Measurements from ENCODE around the gene SESN2.

Gene SESN2

DNA sequence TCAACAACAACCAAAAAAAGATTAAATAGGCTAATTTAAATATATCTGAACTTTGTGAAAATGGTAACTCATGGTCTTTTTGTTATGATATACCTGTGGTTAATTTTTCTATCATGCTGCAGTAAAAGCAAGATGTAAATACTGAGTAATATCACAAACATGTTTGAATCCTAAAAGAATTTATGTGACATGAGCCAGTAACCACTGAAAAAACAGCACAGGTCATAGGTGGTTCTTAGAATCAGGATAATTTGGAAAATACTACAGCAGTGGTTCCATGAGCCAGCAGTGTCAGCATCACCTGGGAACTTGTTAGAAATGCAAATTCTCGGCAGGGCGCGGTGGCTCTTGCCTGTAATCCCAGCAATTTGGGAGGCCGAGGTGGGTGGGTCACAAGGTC is 19.3 kb upstream of the SESN2 start:
- DNase-seq (ENCODE audit: insufficient read length), result no peak
- no peak for TF ChIP-seq POLR2AphosphoS5 (IDR thresholded peaks at IDR 0.05; ENCODE audit: low read depth, low read length)
- no peak for TF ChIP-seq TAF1 (IDR thresholded peaks at IDR 0.05; ENCODE audit: borderline replicate concordance, low read depth, low read length)
- TF ChIP-seq POLR2A (IDR thresholded peaks at IDR 0.05; ENCODE audit: low read depth, low read length), result no peak
- FAIRE-seq, result no peak

DNA sequence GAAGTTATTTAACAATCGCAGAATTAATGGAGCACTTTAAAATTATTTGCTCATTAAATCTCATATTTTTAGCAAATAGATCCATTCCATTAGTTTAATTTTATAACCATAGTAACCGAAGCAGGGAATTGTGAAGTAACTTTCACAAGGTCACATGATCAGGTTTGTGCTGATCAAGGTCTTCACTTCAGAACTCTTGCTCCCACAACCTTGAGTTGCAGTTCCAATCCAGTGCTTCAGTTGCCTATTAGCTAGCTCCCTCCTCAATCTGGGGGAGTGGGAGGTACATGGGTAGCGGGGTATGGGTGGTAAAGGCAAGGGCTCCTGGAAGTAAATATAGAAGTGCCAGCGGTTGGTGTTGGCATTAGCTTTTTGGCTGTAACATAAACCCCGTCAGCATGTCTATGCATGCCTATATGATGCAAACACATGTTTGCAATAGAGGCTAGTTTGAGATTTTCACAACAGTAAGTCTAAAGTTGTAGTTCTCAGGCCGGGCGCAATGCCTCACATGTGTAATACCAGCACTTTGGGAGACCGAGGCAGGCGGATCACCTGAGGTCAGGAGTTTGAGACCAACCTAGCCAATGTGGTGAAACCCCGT is 17.6 kb upstream of the SESN2 start:
- DNase-seq (ENCODE audit: insufficient read length), result no peak
- FAIRE-seq, result no peak

DNA sequence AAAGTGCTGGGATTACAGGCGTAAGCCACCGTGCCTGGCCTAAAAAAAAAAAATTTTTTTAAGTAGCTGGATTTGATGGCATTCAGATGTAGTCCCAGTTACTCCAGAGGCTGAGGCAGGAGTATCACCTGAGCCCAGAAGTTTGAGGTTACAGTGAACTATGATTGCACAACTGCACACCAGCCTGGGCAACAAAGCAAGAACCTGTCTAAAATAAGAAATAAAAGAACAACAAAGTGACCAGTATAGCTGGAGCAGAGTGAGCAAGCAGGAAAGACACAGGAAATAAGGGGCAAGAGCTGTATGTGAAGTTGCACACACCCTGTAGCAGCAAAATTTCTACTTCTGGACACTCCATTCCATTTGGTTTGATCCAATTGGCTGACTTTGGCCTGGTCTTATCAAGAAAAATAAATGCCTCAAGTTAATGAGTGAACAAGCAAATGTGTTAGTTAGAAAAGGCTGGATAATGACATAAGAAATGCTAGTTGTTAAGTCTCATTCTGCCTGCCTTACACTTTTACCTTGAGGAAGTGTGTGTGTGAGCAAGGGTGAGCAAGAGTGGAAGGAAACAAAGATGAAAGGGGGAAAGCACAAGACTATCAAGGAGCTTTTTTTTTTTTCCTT is 15.5 kb upstream of the SESN2 start:
- FAIRE-seq (no peak), DNase-seq (ENCODE audit: insufficient read length) (no peak)
- TF ChIP-seq POLR2A (IDR thresholded peaks at IDR 0.05; ENCODE audit: low read depth, low read length) (no peak), TAF1 (IDR thresholded peaks at IDR 0.05; ENCODE audit: borderline replicate concordance, low read depth, low read length) (no peak), POLR2AphosphoS5 (IDR thresholded peaks at IDR 0.05; ENCODE audit: low read depth, low read length) (no peak)

More for the DNA sequence above, 17.6 kb upstream of the SESN2 start:
- TF ChIP-seq POLR2AphosphoS5 (IDR thresholded peaks at IDR 0.05; ENCODE audit: low read depth, low read length) (no peak), TAF1 (IDR thresholded peaks at IDR 0.05; ENCODE audit: borderline replicate concordance, low read depth, low read length) (no peak), POLR2A (IDR thresholded peaks at IDR 0.05; ENCODE audit: low read depth, low read length) (no peak)

DNA sequence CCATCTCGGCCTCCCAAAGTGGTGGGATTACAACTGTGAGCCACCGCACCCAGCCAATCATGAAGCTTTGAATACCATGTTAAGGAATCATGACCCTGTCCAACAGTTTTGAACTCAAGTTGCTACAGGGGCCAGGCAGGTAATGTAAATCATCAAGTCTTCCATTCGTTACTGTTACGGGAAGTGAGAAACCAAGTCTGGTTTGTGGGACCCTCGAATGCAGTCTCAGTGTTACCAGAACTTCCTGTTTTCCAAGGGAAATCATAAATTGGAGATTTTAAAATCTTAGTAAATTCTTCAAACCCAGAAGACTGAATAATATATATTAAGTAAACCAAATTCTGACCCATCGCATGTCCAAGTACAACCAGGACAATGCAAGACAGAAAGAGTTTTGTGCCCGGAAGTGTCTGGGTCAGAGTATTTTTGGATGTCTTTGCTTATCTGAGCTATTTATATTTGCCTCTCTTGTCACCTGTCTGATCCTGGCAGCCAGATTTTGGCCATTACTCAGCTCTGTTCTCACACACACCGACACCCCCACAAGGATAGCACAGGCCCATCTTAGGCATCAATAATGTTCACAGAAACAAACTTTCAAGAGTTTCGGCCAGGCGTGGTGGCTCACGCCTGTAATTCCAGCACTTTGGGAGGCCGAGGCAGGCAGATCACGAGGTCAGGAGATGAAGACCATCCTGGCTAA is 14.6 kb upstream of the SESN2 start:
- FAIRE-seq, result peak; percentile 80
- DNase-seq (ENCODE audit: insufficient read length), result no peak
- TF ChIP-seq POLR2AphosphoS5 (IDR thresholded peaks at IDR 0.05; ENCODE audit: low read depth, low read length), result no peak
- peak; percentile 37; the same call in 1 of the 2 replicates for TF ChIP-seq POLR2A (IDR thresholded peaks at IDR 0.05; ENCODE audit: low read depth, low read length)
- no peak for TF ChIP-seq TAF1 (IDR thresholded peaks at IDR 0.05; ENCODE audit: borderline replicate concordance, low read depth, low read length)

DNA sequence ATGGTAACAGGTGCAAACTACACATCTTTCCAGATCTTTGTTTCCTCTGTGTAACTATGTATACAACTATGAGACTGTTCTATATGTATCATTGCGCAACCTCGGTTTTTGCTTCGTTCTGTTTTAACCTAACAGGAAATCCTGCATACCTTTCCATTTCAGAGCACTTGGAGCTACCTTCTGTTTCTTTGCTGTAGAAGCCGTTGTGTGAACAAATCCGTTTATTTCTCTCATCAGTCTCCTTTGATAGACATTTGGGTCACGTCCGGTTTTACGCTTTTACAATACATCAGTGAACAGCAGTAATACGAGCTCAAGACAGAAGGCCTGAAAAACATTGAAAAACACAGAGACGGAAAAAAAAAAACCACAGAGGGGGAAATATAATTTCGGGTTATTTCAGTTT is 12.9 kb upstream of the SESN2 start:
- TF ChIP-seq POLR2A (IDR thresholded peaks at IDR 0.05; ENCODE audit: low read depth, low read length), result peak; percentile 16
- no peak for TF ChIP-seq TAF1 (IDR thresholded peaks at IDR 0.05; ENCODE audit: borderline replicate concordance, low read depth, low read length)

DNA sequence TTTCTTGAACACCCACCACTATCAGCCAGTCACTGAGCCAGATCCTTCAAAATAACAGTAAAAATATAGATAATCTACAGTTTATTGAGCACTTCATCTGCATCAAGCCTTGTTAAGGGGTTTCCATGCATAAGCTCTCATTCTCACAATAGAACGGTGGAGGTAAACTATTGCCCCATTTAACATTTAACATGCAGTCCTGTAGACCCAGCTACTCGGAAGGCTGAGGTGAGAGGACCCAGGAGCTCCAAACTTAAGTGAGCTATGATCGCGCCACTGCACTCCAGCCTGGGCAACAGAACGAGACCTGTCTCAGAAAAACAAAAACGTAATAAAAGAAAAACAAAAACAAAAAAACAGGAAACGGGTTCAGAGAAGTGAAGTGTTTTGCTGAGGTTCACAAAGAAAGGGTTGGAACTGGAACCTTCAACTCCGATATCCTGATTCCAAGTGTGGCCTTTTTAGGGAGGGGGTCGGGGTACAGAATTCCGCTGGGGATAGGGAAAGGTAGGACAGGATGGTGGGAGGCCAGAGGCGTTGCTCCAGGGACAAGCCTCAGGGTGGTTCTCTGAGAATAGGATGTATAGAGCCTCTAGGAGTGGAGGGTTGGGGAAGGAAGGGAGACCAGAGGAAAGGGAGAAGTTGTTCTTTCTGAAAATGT is 11.6 kb upstream of the SESN2 start:
- TF ChIP-seq POLR2AphosphoS5 (IDR thresholded peaks at IDR 0.05; ENCODE audit: low read depth, low read length) (no peak), TAF1 (IDR thresholded peaks at IDR 0.05; ENCODE audit: borderline replicate concordance, low read depth, low read length) (no peak), POLR2A (IDR thresholded peaks at IDR 0.05; ENCODE audit: low read depth, low read length) (no peak)
- DNase-seq (ENCODE audit: insufficient read length), result no peak
- FAIRE-seq, result peak; percentile 53

More for the DNA sequence above, 12.9 kb upstream of the SESN2 start:
- DNase-seq (ENCODE audit: insufficient read length), result no peak
- peak; percentile 83 for FAIRE-seq

DNA sequence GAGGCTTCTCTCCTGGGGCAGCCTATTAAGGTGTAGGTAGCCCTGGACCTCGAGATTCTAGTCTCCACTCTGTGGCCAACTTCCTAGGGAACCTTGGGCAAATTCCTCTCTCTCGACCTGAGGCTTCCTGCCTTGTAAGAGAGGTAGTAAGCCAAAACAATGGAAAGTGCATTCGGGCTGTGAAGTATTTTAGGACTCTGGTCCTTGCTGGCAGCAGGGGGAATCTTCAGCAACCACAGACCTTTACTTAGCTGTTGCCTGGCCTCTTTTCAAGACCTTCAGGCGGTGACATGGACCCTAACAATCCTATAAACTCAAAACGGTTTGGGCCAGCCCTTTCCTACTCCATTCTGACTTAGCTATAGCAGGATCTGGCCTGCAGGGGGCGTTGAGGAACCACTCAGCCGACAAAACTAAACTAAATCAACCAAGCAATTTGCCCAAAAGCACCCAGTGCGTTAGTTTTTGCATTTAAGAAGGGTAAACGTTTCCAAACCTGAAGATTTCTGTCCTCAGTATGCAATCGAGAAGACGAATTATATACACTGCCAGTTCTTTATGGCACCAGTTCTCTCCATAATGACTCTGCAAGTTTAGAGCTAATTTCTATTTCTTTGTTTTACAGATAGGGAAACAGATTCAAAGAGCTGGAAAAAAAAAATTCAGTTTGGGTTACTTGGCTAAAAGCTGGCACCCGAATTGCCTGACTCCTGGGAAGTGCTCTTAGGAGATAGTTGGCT is 10.9 kb upstream of the SESN2 start:
- TF ChIP-seq TAF1 (IDR thresholded peaks at IDR 0.05; ENCODE audit: borderline replicate concordance, low read depth, low read length), result no peak
- no peak for TF ChIP-seq POLR2AphosphoS5 (IDR thresholded peaks at IDR 0.05; ENCODE audit: low read depth, low read length)
- no peak for TF ChIP-seq POLR2A (IDR thresholded peaks at IDR 0.05; ENCODE audit: low read depth, low read length)
- peak; percentile 36 for DNase-seq (ENCODE audit: insufficient read length)
- peak; percentile 92 for FAIRE-seq

DNA sequence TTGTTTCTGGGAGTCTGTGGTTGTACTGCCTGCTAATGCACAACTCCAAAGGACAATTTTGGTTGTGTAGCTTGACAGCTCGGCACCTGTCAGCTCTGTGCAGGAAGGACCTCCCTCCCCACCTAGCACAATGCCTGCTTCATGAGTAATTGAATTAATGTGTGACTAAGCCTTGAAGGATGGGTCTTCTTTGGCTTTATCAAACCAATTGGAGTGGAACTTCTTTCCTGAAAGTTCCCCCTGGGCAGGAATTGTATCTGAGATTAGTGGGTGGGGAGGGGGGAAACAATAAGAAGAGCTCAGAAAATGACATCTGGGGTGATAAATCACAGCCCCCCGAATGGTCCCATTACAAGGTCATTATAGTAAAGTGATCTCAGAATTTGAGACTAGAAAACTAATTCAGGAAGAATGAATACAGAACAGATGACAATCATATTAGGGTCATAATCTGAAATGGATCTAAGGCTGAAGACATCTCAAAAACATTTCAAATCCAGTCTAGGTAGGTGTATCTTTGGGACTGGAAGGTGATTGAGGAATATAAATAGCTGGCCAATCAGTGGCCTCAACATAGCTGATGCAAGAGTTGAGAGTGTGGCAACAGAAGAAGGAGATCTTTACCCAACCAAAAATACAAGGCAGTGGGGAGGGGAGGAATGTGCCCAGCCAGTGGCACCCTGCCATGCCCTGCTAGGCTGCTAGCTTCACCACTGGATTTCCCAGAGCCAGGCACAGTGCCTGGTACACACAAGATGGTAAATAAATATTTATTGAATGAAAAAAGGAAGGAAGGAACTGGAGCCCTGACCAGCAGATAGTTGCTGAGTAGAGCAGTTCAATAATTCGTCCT is 10.1 kb upstream of the SESN2 start:
- FAIRE-seq (peak; percentile 84), DNase-seq (ENCODE audit: insufficient read length) (no peak)
- TF ChIP-seq POLR2A (IDR thresholded peaks at IDR 0.05; ENCODE audit: low read depth, low read length) (no peak), POLR2AphosphoS5 (IDR thresholded peaks at IDR 0.05; ENCODE audit: low read depth, low read length) (no peak), TAF1 (IDR thresholded peaks at IDR 0.05; ENCODE audit: borderline replicate concordance, low read depth, low read length) (no peak)

DNA sequence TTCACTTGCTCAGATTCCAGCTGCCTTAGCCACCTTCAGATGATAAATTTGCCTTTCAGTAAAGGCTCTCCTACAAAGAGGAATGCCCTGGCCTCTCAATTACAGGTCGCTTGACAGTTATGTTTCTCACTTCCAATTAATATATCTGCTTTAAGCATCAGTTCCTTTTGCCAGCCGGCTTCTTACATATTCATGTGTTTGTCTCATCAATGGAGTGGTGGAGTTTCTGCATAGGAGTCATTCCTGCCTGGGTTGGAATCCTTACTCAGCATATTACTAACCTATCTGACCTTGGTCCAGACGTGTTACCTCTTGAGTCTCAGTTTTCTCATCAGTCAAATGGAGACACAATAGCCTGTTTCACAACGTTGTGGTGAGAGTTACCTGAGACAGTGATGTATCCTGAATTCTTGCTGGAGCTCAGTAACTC is 9.4 kb upstream of the SESN2 start:
- TF ChIP-seq POLR2A (IDR thresholded peaks at IDR 0.05; ENCODE audit: low read depth, low read length), result no peak
- no peak for DNase-seq (ENCODE audit: insufficient read length)
- no peak for FAIRE-seq

DNA sequence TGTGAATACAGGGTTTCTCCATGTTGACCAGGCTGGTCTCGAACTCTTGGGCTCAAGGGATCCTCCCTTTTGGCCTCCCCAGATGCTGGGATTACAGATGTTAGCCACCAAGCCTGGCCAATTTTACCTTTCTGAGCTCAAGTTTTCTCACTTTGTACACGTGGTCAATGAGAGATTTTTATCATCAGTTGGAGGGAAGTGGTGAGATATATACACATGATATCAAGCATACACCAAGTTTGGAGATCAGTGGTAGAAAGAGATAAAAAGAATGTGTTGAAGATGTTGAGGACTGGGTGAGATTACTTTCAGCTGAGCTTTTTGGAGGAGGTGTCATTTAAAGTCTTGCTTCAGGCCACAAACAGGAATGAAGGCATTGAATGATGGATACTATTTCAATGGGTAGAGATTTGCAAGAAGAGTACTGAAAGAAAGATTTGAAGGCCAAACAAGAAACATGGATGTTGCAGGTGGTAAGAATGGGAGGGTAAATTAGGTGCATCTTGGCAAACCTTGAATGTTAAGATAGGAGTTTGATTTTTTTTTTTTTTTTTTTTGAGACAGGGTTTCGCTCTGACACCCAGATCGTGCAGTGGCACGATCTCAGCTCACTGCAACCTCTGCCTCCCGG is 3.0 kb upstream of the SESN2 start:
- TF ChIP-seq POLR2AphosphoS5 (IDR thresholded peaks at IDR 0.05; ENCODE audit: low read depth, low read length) (no peak), POLR2A (IDR thresholded peaks at IDR 0.05; ENCODE audit: low read depth, low read length) (no peak), TAF1 (IDR thresholded peaks at IDR 0.05; ENCODE audit: borderline replicate concordance, low read depth, low read length) (no peak)
- no peak for FAIRE-seq
- DNase-seq (ENCODE audit: insufficient read length), result no peak

Measured in GM12892 (cell line).